PC-3 (cell line): ENCODE measurements around the gene PRKAR1B.

Experiments
- EZH2phosphoT487 ChIP-seq: fragments of 300-600 bp; sonication (generic); IDR thresholded peaks from 2 replicates; pipeline ENCODE4 v1.6.1; 2018; ENCODE audit warnings: mild to moderate bottlenecking, antibody characterized with exemption, low read length, borderline replicate concordance
- TF ChIP-seq, protein P1 (sequence below): fragments of 300-600 bp; sonication (generic); conservative IDR thresholded peaks from 2 replicates; pipeline ENCODE4 v1.5.1; 2017; ENCODE audit warnings: antibody characterized with exemption, low read depth, mild to moderate bottlenecking, low read length

DNA sequence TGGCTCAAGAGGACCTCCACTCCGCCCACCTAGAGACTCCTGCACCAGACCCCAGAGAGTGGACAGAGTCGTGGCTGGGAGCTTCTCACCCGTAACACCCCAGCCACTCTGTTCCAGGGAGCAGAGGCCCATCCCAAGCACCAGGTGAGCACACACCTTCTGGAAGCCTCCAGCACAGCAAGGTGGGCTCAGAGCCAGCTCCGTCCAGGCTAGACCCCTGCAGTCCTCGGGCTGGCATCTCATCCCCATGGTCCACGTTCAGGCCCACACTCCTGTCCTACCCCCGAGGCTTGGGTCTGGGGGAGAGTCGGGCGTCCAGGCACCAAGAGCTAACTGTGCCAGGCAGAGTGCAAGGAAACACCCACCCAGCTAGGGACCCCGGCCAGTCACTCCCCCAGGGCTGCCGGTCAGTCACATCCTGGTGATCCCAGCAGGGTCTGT is 220.7 kb downstream of the PRKAR1B start:
- no peak for TF ChIP-seq EZH2phosphoT487
- TF ChIP-seq, protein P1, sequence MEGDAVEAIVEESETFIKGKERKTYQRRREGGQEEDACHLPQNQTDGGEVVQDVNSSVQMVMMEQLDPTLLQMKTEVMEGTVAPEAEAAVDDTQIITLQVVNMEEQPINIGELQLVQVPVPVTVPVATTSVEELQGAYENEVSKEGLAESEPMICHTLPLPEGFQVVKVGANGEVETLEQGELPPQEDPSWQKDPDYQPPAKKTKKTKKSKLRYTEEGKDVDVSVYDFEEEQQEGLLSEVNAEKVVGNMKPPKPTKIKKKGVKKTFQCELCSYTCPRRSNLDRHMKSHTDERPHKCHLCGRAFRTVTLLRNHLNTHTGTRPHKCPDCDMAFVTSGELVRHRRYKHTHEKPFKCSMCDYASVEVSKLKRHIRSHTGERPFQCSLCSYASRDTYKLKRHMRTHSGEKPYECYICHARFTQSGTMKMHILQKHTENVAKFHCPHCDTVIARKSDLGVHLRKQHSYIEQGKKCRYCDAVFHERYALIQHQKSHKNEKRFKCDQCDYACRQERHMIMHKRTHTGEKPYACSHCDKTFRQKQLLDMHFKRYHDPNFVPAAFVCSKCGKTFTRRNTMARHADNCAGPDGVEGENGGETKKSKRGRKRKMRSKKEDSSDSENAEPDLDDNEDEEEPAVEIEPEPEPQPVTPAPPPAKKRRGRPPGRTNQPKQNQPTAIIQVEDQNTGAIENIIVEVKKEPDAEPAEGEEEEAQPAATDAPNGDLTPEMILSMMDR, result no peak
